Endothelial cell of umbilical vein (primary cell): ENCODE measurements around the gene NFATC3. TPM values are rescaled to one million over a fixed set of nuclear protein-coding genes. Genes with fewer than 3 reads are reported as not detected.

Experiments used
- BruUV-seq: library from RNA; stranded (reverse); fragments of 400-500 nt; replicated peaks from 2 replicates; lab custom pipeline; 2021; lab: Mats Ljungman, UMichigan
- CTCF ChIA-PET: fragments of 300-600, 350-600 bp; sonication (Branson Sonifier 250); formaldehyde crosslinking; loops from one replicate; lab custom pipeline; 2021; ENCODE audit warnings: antibody characterized with exemption, inconsistent platforms; lab: Charles Lee
- POLR2A ChIA-PET: fragments of 300-600, 350-600 bp; sonication (Branson Sonifier 250); formaldehyde crosslinking; loops from one replicate; lab custom pipeline; 2021; ENCODE audit warnings: antibody characterized with exemption, inconsistent platforms; lab: Charles Lee
- DNase-seq: peaks from one replicate; pipeline ENCODE4 v3.0.0-alpha.2; 2011; ENCODE audit warnings: low read depth, low spot score
- FAIRE-seq: peaks from 2 replicates; lab custom pipeline; 2011; peaks lifted over from hg19 to GRCh38; lab: Jason Lieb, UNC
- H2AFZ ChIP-seq: 2 replicates; pipeline ENCODE4 v1.6.0; 2012; ENCODE audit warnings: low read depth, low read length, control low read depth, inconsistent platforms
- H3K27ac ChIP-seq: 2 replicates; pipeline ENCODE4 v1.5.1; 2011; ENCODE audit warnings: low read depth, mild to moderate bottlenecking, control low read depth, low read length, moderate library complexity; ENCODE audit not compliant: insufficient read depth
- H3K27me3 ChIP-seq, 2 experiments: 2 replicates each; pipeline versions ENCODE4 v1.6.0 to v1.6.1; 2011; ENCODE audit warnings: low read length in 2 of 2, mixed read lengths in 1 of 2; ENCODE audit not compliant: control insufficient read depth in 2 of 2, insufficient read depth in 2 of 2
- H3K36me3 ChIP-seq, 2 experiments: 2 replicates in 1 of 2; 3 replicates in 1 of 2; pipeline ENCODE4 v1.5.1; 2011; ENCODE audit warnings: low read length in 2 of 2, mild to moderate bottlenecking in 1 of 2, moderate library complexity in 1 of 2; ENCODE audit not compliant: control insufficient read depth in 2 of 2, insufficient read depth in 2 of 2; ENCODE audit errors: extremely low read depth in 1 of 2
- H3K4me1 ChIP-seq: 3 replicates; pipeline ENCODE4 v1.5.1; 2011; ENCODE audit warnings: mild to moderate bottlenecking, low read length; ENCODE audit not compliant: control insufficient read depth, insufficient read depth; ENCODE audit errors: extremely low read depth
- H3K4me2 ChIP-seq: 2 replicates; pipeline ENCODE4 v1.6.1; 2011; ENCODE audit warnings: low read length, control low read depth, mixed read lengths; ENCODE audit not compliant: insufficient read depth
- H3K4me3 ChIP-seq, 3 experiments: fragments of 200-600 bp in 1 of 3; sonication (generic), shearing (Covaris generic) in 1 of 3; replicated peaks in 1 of 3; 2 replicates each; pipeline ENCODE4 v1.5.1; 2011 to 2016; ENCODE audit warnings: control low read depth in 3 of 3, low read length in 3 of 3, mild to moderate bottlenecking in 2 of 3, inconsistent platforms in 1 of 3, low read depth in 1 of 3, moderate library complexity in 1 of 3; ENCODE audit not compliant: insufficient read depth in 1 of 3
- H3K79me2 ChIP-seq: 2 replicates; pipeline ENCODE4 v1.6.0; 2012; ENCODE audit warnings: low read length, inconsistent platforms; ENCODE audit not compliant: control insufficient read depth, insufficient read depth
- H3K9ac ChIP-seq: replicated peaks from 2 replicates; pipeline ENCODE3; 2011; ENCODE audit warnings: low read length, control low read depth; ENCODE audit not compliant: insufficient read depth; ENCODE audit errors: extremely low read depth
- H3K9me1 ChIP-seq: replicated peaks from 3 replicates; pipeline ENCODE4 v1.6.0; 2011; ENCODE audit warnings: mild to moderate bottlenecking, low read length; ENCODE audit not compliant: control insufficient read depth, insufficient read depth; ENCODE audit errors: extremely low read depth
- H3K9me3 ChIP-seq: replicated peaks from 2 replicates; pipeline ENCODE4 v1.5.1; 2012; ENCODE audit warnings: low read length, inconsistent platforms; ENCODE audit not compliant: control insufficient read depth, insufficient read depth
- H4K20me1 ChIP-seq: replicated peaks from 2 replicates; pipeline ENCODE3; 2011; ENCODE audit warnings: mild to moderate bottlenecking, low read length; ENCODE audit not compliant: control insufficient read depth, insufficient read depth; ENCODE audit errors: extremely low read depth
- EZH2 ChIP-seq: IDR thresholded peaks from 2 replicates; pipeline ENCODE4 v1.6.1; 2012; ENCODE audit warnings: borderline replicate concordance, low read depth, mild to moderate bottlenecking, moderate library complexity, low read length, inconsistent platforms; ENCODE audit not compliant: severe bottlenecking
- FOS ChIP-seq: IDR thresholded peaks from 2 replicates; pipeline ENCODE4 v1.6.1; 2011; ENCODE audit warnings: mild to moderate bottlenecking, low read length, moderate library complexity, borderline replicate concordance; ENCODE audit not compliant: insufficient read depth
- GATA2 ChIP-seq: IDR thresholded peaks from 2 replicates; pipeline ENCODE4 v1.7.0; 2011; ENCODE audit warnings: low read depth, mild to moderate bottlenecking, moderate library complexity, mixed read lengths, low read length; ENCODE audit not compliant: insufficient read length, insufficient read depth
- JUN ChIP-seq: IDR thresholded peaks from 2 replicates; pipeline ENCODE4 v1.6.1; 2011; ENCODE audit warnings: borderline replicate concordance, low read depth; ENCODE audit not compliant: insufficient read length, insufficient read depth
- MAX ChIP-seq: IDR thresholded peaks from 2 replicates; pipeline ENCODE4 v1.6.1; 2011; ENCODE audit not compliant: insufficient read depth, insufficient read length
- MYC ChIP-seq: IDR thresholded peaks from one replicate; pipeline ENCODE4 v1.6.1; 2011; ENCODE audit warnings: mild to moderate bottlenecking, low read depth, low read length
- POLR2A ChIP-seq: IDR thresholded peaks from 2 replicates; pipeline ENCODE4 v1.6.1; 2012; ENCODE audit warnings: low read depth, mild to moderate bottlenecking, control low read depth, low read length
- POLR2AphosphoS5 ChIP-seq: IDR thresholded peaks from 2 replicates; pipeline ENCODE4 v1.6.1; 2012; ENCODE audit warnings: low read depth, mild to moderate bottlenecking, control low read depth, low read length, moderate library complexity; ENCODE audit not compliant: insufficient read depth
- dilution Hi-C: fragments of 300-500 bp; cut with MboI; formaldehyde crosslinking; loops from one replicate; pipeline ENCODE4 v1.15.0; 2019; ENCODE audit warnings: low sequenced_read_pairs; ENCODE audit not compliant: extremely low pct_ligation_motif_present
- intact Hi-C: fragments of 100-400 bp; cut with micrococcal nuclease; formaldehyde crosslinking; loops from one replicate; pipeline ENCODE4 v1.10.0; 2022
- polyA plus RNA-seq, 4 experiments: library from polyadenylated mRNA; depleted of rRNA in 3 of 4; stranded (reverse) in 3 of 4; unstranded in 1 of 4; fragments of >200 nt; gene quantifications; 2 replicates each; pipeline versions ENCODE4 v1.2.1 to v1.2.3, GENCODE V29; 2011 to 2012; ENCODE audit warnings: missing spikeins in 1 of 4
- total RNA-seq: library from RNA; stranded (reverse); gene quantifications from 2 replicates; pipeline ENCODE4 v1.2.3, GENCODE V29; 2021
- TF ChIP-seq, protein P1 (sequence below), 2 donors: IDR thresholded peaks; 1 replicate in 1 of 2; 2 replicates in 1 of 2; pipeline ENCODE4 v1.5.1; 2011; ENCODE audit warnings: low read length in 2 of 2, mild to moderate bottlenecking in 2 of 2, moderate library complexity in 2 of 2, control low read depth in 1 of 2, inconsistent platforms in 1 of 2, low read depth in 1 of 2; ENCODE audit not compliant: insufficient read depth in 1 of 2; ENCODE audit errors: extremely low read depth in 1 of 2

The NFATC3 gene
- total and polyA plus RNA-seq, 2 donors (not counting 3 experiments of a cell fraction or from before 2014, with no cell fraction given): 15.6 to 33.1 TPM

GRCh38 chr16:68202091-68202519, 116.9 kb downstream of the NFATC3 start:
- no peaks in the 10 kb centered on the region for H3K9me1 ChIP-seq
- ChIA-PET CTCF (interaction anchor here (2.5 kb wide), 1 partner anchor 162 kb away, joined by 9 read pairs; no protein-coding TSS in a partner anchor), POLR2A (no interaction called here)
- no peak overlapping the region for H3K27ac ChIP-seq
- BruUV-seq: no TSS peak
- H4K20me1 ChIP-seq: peaks cover 2% of the 10 kb centered on the region
- no peak overlapping the region for H3K9ac ChIP-seq
- DNase-seq (no peak), FAIRE-seq (no peak)
- dilution Hi-C loops: no loop called here
- H3K4me2 ChIP-seq: no peak overlapping the region
- TF ChIP-seq JUN (no peak), MAX (no peak), POLR2A (no peak), MYC (no peak), FOS (no peak), POLR2AphosphoS5 (no peak), EZH2 (no peak)
- no peak overlapping the region for H2AFZ ChIP-seq
- no peaks in the 10 kb centered on the region for H3K9me3 ChIP-seq
- H3K27me3 ChIP-seq: no peaks in the 10 kb centered on the region
- H3K79me2 ChIP-seq: no peaks in the 10 kb centered on the region
- peaks cover 7% of the 10 kb centered on the region for H3K4me1 ChIP-seq
- intact Hi-C loops: no loop called here
- H3K36me3 ChIP-seq: no peaks in the 10 kb centered on the region
- H3K4me3 ChIP-seq: no peak overlapping the region

GRCh38 chr16:68206245-68206644, 121.1 kb downstream of the NFATC3 start:
- Histone ChIP-seq H3K36me3 (no peaks in the 10 kb centered on the region), H3K9me3 (no peaks in the 10 kb centered on the region), H3K27ac (no peak overlapping the region), H3K4me2 (no peak overlapping the region), H3K9me1 (no peaks in the 10 kb centered on the region), H4K20me1 (no peaks in the 10 kb centered on the region), H3K4me3 (no peak overlapping the region), H3K4me1 (no peaks in the 10 kb centered on the region), H2AFZ (no peak overlapping the region), H3K27me3 (no peaks in the 10 kb centered on the region), H3K79me2 (no peaks in the 10 kb centered on the region), H3K9ac (no peak overlapping the region)
- CTCF ChIA-PET: interaction anchor here (0.9 to 1.4 kb wide), 5 partner anchors 8 to 141 kb away, joined by 3 to 5 read pairs (median 3); no protein-coding TSS in a partner anchor
- POLR2A ChIA-PET: no interaction called here
- intact Hi-C loops: no loop called here
- no TSS peak for BruUV-seq
- DNase-seq (peak; percentile 29), FAIRE-seq (no peak)
- TF ChIP-seq, protein P1, sequence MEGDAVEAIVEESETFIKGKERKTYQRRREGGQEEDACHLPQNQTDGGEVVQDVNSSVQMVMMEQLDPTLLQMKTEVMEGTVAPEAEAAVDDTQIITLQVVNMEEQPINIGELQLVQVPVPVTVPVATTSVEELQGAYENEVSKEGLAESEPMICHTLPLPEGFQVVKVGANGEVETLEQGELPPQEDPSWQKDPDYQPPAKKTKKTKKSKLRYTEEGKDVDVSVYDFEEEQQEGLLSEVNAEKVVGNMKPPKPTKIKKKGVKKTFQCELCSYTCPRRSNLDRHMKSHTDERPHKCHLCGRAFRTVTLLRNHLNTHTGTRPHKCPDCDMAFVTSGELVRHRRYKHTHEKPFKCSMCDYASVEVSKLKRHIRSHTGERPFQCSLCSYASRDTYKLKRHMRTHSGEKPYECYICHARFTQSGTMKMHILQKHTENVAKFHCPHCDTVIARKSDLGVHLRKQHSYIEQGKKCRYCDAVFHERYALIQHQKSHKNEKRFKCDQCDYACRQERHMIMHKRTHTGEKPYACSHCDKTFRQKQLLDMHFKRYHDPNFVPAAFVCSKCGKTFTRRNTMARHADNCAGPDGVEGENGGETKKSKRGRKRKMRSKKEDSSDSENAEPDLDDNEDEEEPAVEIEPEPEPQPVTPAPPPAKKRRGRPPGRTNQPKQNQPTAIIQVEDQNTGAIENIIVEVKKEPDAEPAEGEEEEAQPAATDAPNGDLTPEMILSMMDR (IDR thresholded peaks at IDR 0.05; ENCODE audit: extremely low read depth in 1 of 2, insufficient read depth in 1 of 2, low read depth in 1 of 2, low read length in 2 of 2): no peak
- TF ChIP-seq JUN (no peak), EZH2 (no peak), MYC (no peak), POLR2AphosphoS5 (no peak), POLR2A (no peak), MAX (no peak), GATA2 (no peak), FOS (no peak)
- dilution Hi-C loops: no loop called here
